CD4-positive, alpha-beta T cell treated with Interleukin-17A for 4 hours (primary cell): ENCODE results near the gene EXOG.

Experiments used
- DNase-seq: peaks from one replicate; pipeline ENCODE4 v3.0.0-alpha.2; 2020; ENCODE audit warnings: mixed read lengths

The EXOG gene

GRCh38 chr3:38496131-38496910, at the start of gene EXOG:
Gene EXOG (plus strand): TSS chr3:38496340. CDS start chr3:38496368, 28 bp downstream.
- peak; percentile 98 for DNase-seq

- DNase-seq = no peak
Observed at GRCh38 chr3:38446812-38447211, 49.3 kb upstream of the EXOG start.

GRCh38 chr3:38450853-38451252, 45.3 kb upstream of the EXOG start:
- no peak for DNase-seq

GRCh38 chr3:38453075-38453912, 42.8 kb upstream of the EXOG start, which contains the start of gene ACVR2B:
Gene ACVR2B (plus strand): TSS chr3:38453890. CDS start chr3:38454323, 433 bp downstream.
- peak; percentile 88 for DNase-seq

GRCh38 chr3:38453913-38454177, 42.3 kb upstream of the EXOG start:
- DNase-seq = no peak

GRCh38 chr3:38454178-38454883, 41.8 kb upstream of the EXOG start:
- DNase-seq = peak; percentile 44

GRCh38 chr3:38454884-38455638, 41.1 kb upstream of the EXOG start:
- DNase-seq = peak; percentile 59

GRCh38 chr3:38455639-38456430, 40.3 kb upstream of the EXOG start:
- DNase-seq = no peak

GRCh38 chr3:38457111-38458003, 38.8 kb upstream of the EXOG start:
- no peak for DNase-seq

- DNase-seq = no peak
Observed at GRCh38 chr3:38458796-38459498, 37.2 kb upstream of the EXOG start.

- DNase-seq = no peak
Observed at GRCh38 chr3:38459499-38460048, 36.6 kb upstream of the EXOG start.

GRCh38 chr3:38460377-38461270, 35.5 kb upstream of the EXOG start:
- no peak for DNase-seq

GRCh38 chr3:38465588-38466154, 30.5 kb upstream of the EXOG start:
- no peak for DNase-seq

GRCh38 chr3:38468765-38469164, 27.4 kb upstream of the EXOG start:
- no peak for DNase-seq

- no peak for DNase-seq
Observed at GRCh38 chr3:38469852-38470251, 26.3 kb upstream of the EXOG start.

- DNase-seq = no peak
Observed at GRCh38 chr3:38471260-38471857, 24.8 kb upstream of the EXOG start.

- no peak for DNase-seq
Observed at GRCh38 chr3:38472342-38472741, 23.8 kb upstream of the EXOG start.

- DNase-seq = no peak
Observed at GRCh38 chr3:38473229-38473628, 22.9 kb upstream of the EXOG start.
